Gastrocnemius medialis (tissue), 4 donors: Measurements from ENCODE around the gene MALAT1.

Experiments
- POLR2A ChIP-seq, 2 donors: fragments of 450-650 bp; IDR thresholded peaks; one replicate each; pipeline ENCODE4 v1.6.1; 2017; ENCODE audit warnings: antibody characterized with exemption in 2 of 2, mild to moderate bottlenecking in 2 of 2, moderate library complexity in 2 of 2
- TF ChIP-seq, protein P1 (sequence below), 5 experiments: fragments of 450-650 bp in 3 of 5; fragments of 200-600 bp in 2 of 5; sonication (generic) in 2 of 5; IDR thresholded peaks in 4 of 5; conservative IDR thresholded peaks in 1 of 5; 1 replicate in 4 of 5; 2 replicates in 1 of 5; pipeline ENCODE4 v1.5.1; 2016 to 2019; ENCODE audit warnings: antibody characterized with exemption in 5 of 5, mild to moderate bottlenecking in 3 of 5, moderate library complexity in 3 of 5

DNA sequence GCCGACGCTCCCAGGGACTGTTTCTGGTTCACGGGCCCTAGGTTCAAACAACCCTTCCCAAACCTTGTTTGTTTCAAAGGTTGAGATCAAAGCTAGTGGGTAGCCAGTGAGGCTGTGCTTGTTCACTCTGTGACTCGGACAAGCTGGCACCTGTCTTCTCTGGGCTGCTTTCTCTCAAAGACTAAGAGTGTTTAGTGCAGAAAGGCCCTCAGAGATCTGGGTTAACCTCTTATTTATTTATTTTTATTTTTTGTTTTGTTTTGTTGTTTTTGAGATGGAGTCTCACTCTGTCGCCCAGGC, 13.0 kb upstream of the MALAT1 start:
- TF ChIP-seq, protein P1, sequence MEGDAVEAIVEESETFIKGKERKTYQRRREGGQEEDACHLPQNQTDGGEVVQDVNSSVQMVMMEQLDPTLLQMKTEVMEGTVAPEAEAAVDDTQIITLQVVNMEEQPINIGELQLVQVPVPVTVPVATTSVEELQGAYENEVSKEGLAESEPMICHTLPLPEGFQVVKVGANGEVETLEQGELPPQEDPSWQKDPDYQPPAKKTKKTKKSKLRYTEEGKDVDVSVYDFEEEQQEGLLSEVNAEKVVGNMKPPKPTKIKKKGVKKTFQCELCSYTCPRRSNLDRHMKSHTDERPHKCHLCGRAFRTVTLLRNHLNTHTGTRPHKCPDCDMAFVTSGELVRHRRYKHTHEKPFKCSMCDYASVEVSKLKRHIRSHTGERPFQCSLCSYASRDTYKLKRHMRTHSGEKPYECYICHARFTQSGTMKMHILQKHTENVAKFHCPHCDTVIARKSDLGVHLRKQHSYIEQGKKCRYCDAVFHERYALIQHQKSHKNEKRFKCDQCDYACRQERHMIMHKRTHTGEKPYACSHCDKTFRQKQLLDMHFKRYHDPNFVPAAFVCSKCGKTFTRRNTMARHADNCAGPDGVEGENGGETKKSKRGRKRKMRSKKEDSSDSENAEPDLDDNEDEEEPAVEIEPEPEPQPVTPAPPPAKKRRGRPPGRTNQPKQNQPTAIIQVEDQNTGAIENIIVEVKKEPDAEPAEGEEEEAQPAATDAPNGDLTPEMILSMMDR (IDR thresholded peaks at IDR 0.05 in 4 of 5, conservative IDR thresholded peaks at IDR 0.05 in 1 of 5), result no peak
- TF ChIP-seq POLR2A (IDR thresholded peaks at IDR 0.05), result no peak
